NCI-H187 (cell line): ENCODE results near the gene ICA1L.

ENCODE experiments used
- DNase-seq, 2 experiments: peaks; one replicate each; lab custom pipeline; 2025; lab: John Stamatoyannopoulos, UW

The ICA1L gene

DNA sequence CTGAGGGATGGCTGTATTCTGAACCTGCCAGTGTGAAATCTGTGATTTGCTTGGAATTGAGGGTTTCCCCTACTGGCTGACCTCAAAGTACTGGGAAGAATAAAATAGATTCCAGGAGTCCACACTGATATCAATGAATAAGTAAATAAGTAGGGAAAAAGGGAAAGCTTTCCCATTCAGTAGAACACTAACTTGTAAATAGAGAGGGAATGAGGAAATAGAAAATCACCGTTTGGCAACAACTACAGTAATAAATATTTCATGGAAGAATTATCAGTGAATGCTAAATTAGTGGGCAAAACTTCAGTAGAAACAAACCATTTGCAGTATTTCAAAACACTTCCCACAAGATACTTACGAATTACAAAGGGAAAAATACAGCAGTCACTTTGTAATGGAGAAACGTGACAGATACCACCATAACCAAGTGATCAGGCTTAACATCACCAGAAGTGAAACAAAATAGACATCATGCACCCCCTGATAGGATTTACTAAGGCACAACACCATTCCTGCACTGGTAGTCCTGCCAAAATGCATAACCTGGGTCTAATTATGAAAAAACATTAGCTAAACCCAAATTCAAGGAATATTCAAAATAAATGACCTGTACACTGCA lies 88.5 kb downstream of the ICA1L start:
- no peak for DNase-seq

DNA sequence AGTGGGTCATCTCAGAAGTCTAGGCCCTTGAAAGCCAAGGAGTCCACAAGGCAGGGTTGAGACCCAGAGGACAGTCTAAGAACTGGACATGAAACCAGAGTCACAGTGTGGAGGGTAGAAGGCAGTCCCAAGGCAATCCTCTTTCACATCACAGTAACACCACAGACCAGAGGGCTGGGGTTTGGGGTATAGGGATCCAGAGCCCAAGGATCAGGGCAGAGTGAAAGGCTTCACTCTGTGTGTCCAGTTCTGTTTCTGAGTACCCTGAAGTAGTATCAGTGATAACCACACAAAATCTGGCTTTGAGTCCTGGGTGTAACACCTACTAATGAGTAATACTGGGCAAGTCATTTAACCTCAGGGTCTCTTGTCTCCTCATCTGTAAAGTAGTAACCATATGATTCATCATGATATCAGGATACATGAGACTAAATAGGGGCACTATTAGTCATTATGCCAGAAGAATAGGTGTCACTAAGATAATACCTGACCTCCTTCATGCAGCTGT lies 91.0 kb downstream of the ICA1L start:
- no peak for DNase-seq

DNA sequence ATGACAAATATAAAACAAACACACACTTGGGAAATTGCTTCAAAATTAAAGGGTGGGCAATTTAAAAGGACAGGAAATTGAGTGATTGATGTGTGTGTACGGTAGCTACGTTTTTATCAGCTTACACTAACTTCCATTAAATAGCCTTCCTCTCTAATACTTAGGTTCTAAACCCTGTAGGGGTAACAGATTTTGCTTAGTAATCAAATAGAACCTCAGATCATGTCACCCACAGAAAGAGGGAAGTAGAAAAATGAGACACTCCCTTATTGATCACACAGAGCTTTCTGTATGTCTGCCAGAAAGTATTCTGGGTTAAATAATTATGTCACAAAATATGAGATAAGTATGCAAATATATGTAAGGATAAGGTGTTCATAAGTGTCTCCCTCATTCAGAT lies 93.3 kb downstream of the ICA1L start:
- no peak for DNase-seq

GRCh38 chr2:202774104-202774503 lies 97.5 kb downstream of the ICA1L start:
- DNase-seq = no peak

DNA sequence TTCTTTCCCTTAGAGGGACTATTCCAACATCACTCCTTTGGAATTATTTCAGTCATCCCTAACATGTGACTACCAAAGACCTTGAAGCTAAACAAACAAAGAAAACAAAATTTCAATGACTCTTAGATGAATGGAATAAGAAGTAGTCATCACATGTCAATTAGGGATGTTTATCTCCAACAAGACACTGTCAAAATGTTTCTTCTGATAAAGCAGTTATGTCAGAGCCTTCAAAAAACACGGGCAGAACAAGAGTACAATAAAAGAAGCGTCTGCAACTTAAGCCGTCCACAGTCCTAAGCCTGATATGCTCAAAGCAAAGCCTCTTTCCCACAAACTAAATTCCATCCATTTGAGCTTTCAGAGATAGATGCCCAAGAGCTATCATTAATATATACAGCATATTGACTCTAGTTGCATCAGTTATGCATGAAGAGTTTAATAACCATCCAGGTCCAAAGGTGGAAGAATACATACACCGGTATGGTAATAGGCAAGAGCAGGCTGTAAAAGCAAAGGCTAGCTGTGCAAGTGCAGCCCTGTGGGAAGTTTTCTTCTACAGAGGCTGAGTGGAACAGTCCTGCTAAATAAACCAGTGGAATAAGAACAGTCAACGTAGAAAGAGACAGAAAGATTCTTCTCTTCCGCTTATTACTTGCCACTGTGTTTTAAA lies 98.1 kb downstream of the ICA1L start:
- no peak for DNase-seq

GRCh38 chr2:202771741-202772460 lies 99.7 kb downstream of the ICA1L start:
- DNase-seq = no peak

GRCh38 chr2:202771336-202771735 lies 100.2 kb downstream of the ICA1L start:
- no peak for DNase-seq

GRCh38 chr2:202769201-202769600 lies 102.4 kb downstream of the ICA1L start:
- no peak for DNase-seq

- DNase-seq = no peak
Measured at GRCh38 chr2:202768273-202768672, 103.3 kb downstream of the ICA1L start.

- no peak for DNase-seq
Measured at GRCh38 chr2:202765436-202765835, 106.1 kb downstream of the ICA1L start.

- no peak for DNase-seq
Measured at GRCh38 chr2:202764991-202765390, 106.6 kb downstream of the ICA1L start.

GRCh38 chr2:202763916-202764315 lies 107.7 kb downstream of the ICA1L start:
- no peak for DNase-seq

DNA sequence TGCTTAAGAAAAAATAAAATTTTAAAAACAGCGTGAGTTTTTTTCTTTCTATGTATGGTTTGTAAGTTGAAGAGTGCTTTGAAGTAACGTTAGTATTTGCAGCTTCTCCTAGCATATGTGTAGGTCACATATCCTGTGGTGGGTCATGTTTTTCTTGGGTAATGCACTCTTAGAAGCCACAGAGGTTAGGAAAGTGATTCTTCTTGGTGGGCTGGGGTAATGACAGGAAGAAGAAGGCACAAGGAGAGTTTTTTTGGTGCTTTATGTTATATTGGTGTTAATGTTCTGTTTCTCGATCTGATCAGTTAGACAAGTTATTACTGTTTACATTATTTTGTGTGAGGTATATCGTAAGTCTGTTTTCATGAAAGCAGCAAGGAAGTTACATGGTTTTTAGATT lies 109.0 kb downstream of the ICA1L start:
- no peak for DNase-seq

- DNase-seq = no peak
Measured at GRCh38 chr2:202760848-202761247, 110.7 kb downstream of the ICA1L start.

GRCh38 chr2:202758604-202759003 lies 113.0 kb downstream of the ICA1L start:
- no peak for DNase-seq

DNA sequence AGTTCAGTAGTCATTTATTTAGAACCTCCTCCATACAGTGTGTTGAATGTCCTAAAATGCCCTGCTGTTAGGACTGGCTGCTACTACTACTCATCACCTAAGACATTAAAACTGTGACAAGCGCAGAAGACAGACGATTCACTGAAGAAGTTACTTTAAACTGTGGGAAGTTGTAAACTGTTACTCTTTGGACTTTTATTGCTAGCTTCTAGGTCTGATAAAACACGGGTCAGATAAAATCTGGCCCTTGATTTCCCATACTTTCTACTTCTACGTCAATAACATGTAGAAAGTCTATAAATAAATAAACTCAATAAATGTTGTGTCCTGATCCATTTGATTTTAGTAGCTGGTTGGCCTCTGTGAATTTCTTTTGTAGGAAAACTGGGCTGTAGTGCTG lies 113.4 kb downstream of the ICA1L start:
- DNase-seq = no peak

DNA sequence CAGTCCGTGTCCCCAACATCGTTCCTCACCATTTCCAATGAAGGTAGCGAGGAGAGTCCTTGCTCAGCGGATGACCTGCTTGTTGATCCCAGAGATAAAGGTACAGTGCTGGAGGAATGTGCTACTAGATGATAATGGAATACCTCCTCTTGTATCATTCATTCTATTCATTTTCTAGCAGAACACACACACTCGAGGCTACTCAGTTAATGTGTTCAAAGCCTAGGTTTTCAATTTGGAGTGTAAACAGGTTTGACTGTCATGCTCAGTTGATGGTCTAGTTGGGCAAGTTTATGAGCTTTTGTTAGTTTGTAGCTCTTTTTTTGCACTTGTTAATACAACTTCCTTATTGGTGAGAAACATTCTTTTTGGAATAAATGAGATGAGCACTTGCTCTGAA lies 114.2 kb downstream of the ICA1L start:
- DNase-seq = no peak

DNA sequence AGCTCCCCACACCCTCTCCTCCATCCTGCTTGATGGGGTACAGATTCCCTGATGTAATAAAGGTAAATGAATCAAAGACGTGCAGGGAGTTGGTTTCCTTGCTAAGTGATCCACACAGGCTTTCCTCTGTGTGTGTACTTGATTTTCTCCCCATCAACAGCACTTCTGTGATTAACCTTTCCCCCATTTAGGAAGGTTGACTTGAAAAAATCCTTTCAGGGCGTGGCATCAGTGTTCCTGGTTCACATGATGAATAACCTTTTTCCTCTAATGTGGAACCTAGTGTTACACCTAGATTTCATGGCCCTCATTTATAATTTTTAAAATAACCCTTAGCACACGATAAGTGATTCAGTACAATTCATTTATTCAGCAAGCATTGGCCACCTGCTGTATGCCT lies 115.0 kb downstream of the ICA1L start:
- DNase-seq = no peak

DNA sequence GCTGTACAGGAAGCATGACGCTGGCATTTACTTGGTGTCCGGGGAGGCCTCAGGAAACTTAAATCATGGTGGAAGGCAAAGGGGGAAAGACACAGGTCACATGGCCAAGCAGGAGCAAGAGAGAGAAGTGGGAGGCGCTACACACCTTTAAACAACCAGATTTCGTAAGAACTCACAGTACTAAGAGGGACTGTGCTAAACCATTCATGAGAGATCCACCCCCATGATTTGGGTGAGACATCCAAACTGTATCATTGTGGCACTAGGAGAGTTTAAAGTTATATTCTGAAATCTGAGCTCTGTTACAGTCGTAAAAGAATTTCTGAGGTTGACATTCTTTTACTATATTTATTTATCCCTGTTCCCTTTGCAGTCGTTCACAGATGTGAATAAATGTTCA lies 116.6 kb downstream of the ICA1L start:
- no peak for DNase-seq

DNA sequence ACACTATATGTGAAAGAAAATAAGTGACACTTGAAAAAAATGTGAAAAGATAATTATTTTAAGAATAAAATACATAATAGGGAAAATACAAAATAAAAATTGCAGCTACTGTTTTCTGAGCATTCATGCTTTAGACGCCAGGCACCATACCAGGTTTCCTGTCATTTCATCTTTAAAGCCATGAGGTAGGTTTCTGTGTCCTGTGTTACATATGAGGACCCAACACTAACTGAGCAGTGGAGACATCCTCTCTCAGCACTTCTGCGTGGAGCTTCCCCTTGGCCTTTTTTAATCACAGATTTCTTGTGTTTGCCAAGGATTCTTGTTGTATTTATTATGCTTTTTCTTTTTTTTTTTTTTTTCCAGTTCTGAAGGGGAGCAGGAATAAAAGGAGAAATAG lies 119.5 kb downstream of the ICA1L start:
- DNase-seq = no peak

GRCh38 chr2:202750763-202751427 lies 120.7 kb downstream of the ICA1L start:
- no peak for DNase-seq

GRCh38 chr2:202749477-202749876 lies 122.1 kb downstream of the ICA1L start:
- DNase-seq = no peak

DNA sequence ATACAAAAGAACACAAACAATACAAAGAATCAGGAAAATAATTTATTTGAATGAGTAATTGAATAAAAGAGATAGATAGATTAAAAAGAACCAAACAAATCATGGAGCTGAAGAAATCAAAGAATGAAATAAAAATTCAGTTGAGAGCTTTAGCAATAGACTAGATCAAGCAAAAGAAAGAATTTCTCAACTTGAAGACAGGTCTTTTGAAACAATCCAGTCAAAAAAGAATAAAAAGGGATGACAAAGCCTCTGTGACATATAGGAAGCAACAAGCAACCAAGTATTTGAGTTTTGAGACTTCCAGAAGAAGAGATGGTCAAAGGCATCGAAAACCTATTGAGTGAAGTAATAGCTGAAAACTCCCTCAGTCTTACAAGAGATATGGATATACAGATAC lies 128.0 kb downstream of the ICA1L start:
- no peak for DNase-seq
